ENCODE data around the gene EHF.

Gene EHF

GRCh38 chr11:34647131-34647530 lies 26.2 kb downstream of the EHF start:
- no peak for DNase-seq

DNA sequence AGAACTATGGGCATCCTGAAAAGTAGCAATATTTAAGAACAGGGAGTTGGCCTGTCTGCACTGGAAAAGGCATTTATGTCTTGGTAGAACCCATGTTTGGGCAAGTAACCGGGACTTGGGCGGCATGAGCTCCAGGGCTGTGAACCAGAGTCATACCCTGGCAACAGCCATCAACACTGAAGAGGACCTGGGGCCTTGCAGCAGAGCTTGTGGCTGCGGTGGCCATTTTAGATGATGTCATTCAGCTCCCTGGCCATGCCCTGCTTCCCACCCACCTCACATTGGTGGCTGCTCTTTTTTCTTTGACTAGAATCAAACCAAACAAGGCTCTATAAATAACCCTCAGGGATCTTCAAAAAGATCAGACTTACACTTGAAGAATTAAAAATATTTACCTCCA lies 26.6 kb downstream of the EHF start:
- DNase-seq: no peak

GRCh38 chr11:34648036-34648435 lies 27.1 kb downstream of the EHF start:
- no peak for DNase-seq

GRCh38 chr11:34649597-34649996 lies 28.7 kb downstream of the EHF start:
- DNase-seq: no peak

DNA sequence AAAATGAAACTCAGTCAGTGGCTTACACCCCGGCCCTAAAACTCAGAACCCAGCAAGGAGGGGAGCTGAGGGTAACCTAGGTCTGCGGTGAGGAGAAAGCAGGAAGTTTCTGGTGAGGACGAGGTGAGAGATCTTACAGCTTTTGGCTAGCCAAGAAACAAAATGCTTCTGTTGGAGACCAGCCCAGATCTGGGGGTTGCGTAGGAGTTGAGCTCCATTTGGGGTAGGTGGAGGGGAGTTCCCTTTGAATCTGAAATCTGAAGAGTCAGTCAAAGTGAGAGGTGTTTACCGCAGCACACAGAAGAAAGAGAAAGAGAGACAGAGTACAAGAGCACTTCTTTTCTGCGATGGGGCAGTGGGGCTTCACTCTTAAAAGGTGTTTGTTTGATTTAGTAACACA lies 29.6 kb downstream of the EHF start:
- no peak for DNase-seq

GRCh38 chr11:34651551-34651950 lies 30.7 kb downstream of the EHF start:
- DNase-seq: no peak

GRCh38 chr11:34652191-34652973 lies 31.5 kb downstream of the EHF start:
- DNase-seq: no peak

DNA sequence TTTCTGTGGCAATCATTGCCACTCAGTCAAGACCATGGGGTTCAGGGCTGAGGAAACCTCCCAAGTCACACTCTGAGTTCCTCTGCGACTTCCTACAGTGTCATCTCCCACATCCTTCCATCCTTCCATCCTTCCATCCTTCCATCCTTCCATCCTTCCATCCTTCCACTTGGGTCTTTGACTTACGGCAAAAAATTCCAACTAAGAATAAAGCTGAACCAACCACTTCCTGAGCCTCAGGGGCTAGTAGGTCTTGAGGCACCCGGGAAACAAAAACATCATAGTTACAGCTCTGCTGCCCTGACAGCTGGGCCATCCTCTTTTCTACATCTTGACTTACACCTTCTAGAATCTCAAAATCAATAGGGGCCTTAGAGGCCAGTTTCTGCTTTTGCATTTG lies 32.1 kb downstream of the EHF start:
- DNase-seq: no peak

DNA sequence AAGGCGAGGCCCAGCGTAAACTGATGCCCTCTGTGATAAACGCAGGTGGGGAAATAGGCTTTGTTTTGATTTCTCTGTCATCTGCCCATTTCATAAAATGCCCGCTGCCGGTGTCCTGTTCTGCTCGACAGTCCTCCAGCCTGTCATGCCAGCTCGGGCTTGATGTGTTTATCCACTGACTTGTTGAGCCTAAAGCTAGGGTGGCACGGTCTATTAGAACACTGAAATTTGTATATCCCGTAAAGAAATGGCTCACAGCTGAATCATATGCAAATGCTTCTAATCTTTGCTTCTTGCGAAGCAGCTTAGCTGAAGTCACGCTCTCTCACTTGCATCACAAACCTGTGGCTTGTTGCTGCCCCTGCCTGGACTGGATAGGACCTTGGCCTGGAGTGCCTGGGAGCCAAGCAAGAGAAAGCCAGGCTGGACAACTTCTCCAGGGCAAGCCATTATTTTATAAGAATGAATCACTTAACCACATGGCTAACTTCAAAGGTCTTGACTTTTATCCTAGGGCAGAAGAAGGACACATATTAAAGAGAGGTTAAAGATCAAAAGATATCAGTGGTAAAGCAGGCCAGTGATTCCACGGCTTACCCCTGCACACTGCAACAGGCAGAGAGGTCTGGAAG lies 33.1 kb downstream of the EHF start:
- peak in 1 of 2 experiments; percentile 26 for DNase-seq

DNA sequence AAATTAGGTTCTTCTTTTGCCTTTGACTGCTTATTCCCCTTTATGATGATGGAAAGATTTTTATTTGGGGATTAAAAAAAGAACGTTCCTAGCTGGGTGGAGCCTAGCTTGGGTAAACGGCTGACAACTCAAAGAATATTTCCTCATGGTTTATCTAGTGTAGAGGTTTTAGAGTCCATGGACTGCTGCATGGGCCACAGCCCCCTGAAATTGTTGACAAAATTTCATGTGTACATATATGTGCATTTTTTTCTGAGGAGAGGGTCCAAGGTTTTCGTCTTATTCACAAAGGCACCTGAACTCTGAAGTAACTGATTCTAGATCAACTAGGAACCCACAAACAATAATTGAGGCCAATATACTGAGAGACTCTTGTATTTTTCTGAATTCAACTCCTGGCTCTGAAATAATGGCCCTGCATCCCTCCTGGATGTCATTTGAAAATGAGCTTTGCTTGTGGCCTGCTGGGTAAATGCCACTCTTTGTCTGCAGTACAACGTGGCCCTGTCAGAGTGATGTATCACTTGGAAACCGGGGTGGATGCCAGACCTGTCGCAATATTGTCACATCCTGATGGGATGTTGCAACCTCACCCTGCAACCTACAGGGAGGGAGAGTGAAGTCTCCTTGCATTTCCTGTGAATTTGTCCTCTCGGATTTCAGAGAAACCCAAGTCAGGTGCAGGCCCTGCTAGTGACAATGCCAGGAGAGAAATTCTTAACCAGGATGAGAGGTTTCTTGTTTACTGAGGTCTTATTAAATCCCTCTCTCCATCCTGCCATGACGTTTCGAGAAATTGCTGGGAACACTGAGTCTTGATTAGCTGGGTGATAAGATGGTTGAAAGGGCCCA lies 33.8 kb downstream of the EHF start:
- peak; percentile 56 to 76 for DNase-seq

DNA sequence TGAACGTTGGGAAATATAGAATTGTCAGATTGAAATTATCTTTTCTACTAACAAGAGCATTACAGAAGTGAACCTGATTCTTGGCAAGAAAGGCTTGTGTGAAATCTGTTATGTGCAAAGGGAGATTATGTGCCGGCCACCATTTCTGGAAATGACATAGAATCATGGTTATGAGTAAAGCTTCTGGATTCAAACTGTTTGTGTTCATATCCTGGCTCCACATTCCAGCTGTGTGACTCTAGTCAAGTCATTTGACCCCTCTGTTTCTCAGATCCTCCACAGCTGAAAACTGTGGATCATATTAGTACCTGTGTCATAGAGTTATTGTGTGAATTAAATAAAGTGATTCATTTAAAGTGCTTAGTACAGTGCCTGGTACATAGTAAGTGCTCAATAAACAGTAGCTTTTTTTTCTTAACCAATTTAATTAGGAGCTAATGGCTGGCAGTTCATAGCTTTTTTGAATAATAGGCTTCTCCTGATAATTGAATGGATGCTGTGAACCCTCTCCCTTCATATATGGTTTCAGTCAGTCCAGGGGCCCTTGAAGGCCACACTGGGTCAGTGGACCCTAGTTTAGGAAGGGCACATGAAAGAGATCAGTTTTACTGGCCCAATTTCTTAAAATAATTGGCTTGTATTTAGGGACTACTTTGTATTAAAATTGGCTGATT lies 34.6 kb downstream of the EHF start:
- no peak for DNase-seq

- DNase-seq: no peak
Measured at GRCh38 chr11:34656062-34656720, 35.3 kb downstream of the EHF start.

GRCh38 chr11:34658071-34659015 lies 37.5 kb downstream of the EHF start:
- no peak for DNase-seq

GRCh38 chr11:34659096-34659733 lies 38.3 kb downstream of the EHF start:
- DNase-seq: no peak

DNA sequence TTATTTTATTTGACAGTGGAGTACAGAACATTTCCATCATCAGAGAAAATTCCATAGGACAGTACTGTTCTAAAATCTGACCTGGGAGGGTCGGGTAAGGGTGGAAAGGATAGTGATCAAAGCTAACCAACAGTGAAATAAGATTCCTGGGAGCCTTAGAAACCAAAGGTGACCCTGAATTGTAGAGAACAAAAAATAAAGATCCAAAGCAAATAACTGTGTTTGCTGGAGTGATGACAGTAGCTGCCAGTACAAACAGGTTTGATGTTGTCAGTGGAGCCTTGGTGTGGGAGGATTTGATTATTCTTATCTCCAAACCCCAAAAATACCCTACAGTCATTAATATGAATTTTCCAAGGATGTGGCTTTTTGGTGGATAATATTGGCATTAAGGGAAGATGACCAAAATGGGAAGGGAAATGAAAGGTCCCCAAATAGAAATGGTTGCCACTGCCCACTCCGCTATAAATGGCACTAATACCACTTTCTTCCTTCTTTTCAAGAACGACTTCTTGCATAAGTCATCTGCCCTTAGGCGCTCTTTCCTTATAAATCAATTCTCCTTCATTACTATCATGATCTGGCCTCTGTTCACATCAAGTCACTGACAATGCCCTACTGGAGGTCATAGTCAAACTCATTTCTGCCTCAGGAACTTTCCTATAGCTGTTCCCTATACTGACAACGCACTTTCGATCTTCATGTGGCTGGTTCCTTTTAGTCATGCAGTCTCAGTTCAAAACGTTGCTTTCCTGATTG lies 44.4 kb downstream of the EHF start:
- DNase-seq: no peak

- DNase-seq: peak; percentile 19 to 33
Measured at GRCh38 chr11:34667810-34668582, 47.1 kb downstream of the EHF start.

DNA sequence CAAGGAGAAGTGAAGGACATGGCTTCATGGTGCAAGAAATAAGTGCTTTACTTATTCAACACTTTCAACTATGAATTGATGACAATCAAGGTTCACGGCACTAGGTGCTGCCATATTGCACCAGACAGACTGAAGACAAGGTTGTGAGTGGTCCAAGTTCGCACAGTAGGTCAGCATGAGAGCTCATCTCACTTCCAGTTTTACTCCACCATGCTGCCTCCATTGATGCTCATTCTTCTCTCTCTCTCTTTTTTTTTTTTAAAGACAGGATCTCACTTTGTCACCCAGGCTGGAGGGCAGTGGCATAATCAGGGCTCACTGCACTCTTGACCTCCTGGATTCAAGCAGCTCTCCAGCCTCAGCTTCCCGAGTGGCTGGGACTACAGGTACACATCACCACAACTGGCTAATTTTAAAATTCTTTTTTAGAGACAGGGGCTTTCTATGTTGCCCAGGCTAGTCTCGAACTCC lies 47.7 kb downstream of the EHF start:
- DNase-seq: no peak

DNA sequence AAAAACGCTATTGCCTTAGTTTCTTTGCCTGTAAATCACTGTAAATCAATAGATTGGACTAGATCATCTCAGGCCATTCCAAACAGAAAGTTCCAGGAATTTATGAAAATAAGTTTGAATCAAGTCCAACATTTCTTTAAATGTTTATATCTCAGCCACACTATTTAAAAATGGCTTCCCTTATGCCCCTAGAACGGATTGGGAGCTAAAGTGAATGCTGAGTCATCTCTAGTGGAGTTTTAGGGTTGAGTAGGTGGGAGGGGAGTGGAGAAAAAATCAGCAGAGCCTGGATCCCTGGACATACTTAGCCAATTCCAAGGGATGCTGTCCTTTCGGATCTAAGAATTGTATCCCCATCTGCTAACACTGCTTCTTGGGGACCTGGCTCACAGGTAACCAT lies 48.6 kb downstream of the EHF start:
- DNase-seq: no peak

GRCh38 chr11:34671117-34671516 lies 50.2 kb downstream of the EHF start:
- DNase-seq: no peak

All from SHP77 (cell line).